SK-N-MC (cell line): Measurements from ENCODE around the gene TCERG1L.

ENCODE experiments used
- DNase-seq: peaks from one replicate; pipeline ENCODE4 v3.0.0-alpha.2; 2011; ENCODE audit warnings: low read depth, low spot score
- H3K27ac ChIP-seq: fragments of 200-600 bp; sonication (generic); 2 replicates; pipeline ENCODE4 v1.5.1; 2016; ENCODE audit warnings: mixed run types
- H3K36me3 ChIP-seq: fragments of 200-600 bp; sonication (generic); 2 replicates; pipeline ENCODE4 v1.6.1; 2017; ENCODE audit warnings: antibody characterized with exemption, low read length, mixed read lengths; ENCODE audit not compliant: insufficient read depth
- H3K4me3 ChIP-seq: fragments of 200-600 bp; sonication (generic); 2 replicates; pipeline ENCODE4 v1.5.1; 2016
- H3K9ac ChIP-seq: fragments of 200-600 bp; sonication (generic); 2 replicates; pipeline ENCODE4 v1.8.0; 2017; ENCODE audit warnings: mixed run types, mixed read lengths; ENCODE audit not compliant: insufficient read length
- H3K9me3 ChIP-seq: fragments of 200-600 bp; sonication (generic); 2 replicates; pipeline ENCODE4 v1.6.1; 2017; ENCODE audit warnings: low read depth, mild to moderate bottlenecking, antibody characterized with exemption, low read length, moderate library complexity, mixed read lengths
- EZH2 ChIP-seq: fragments of 200-600 bp; sonication (generic); IDR thresholded peaks from one replicate; pipeline ENCODE4 v1.6.1; 2017; ENCODE audit warnings: antibody characterized with exemption
- FOXP2 ChIP-seq: optimal IDR thresholded peaks from 2 replicates; pipeline ENCODE3; 2011; ENCODE audit warnings: mild to moderate bottlenecking, moderate library complexity; ENCODE audit not compliant: insufficient read depth; ENCODE audit errors: extremely low read length, control extremely low read depth
- POLR2AphosphoS5 ChIP-seq: IDR thresholded peaks from 2 replicates; pipeline ENCODE4 v1.6.1; 2012; ENCODE audit warnings: mild to moderate bottlenecking, low read depth, low read length, borderline replicate concordance

TCERG1L gene

DNA sequence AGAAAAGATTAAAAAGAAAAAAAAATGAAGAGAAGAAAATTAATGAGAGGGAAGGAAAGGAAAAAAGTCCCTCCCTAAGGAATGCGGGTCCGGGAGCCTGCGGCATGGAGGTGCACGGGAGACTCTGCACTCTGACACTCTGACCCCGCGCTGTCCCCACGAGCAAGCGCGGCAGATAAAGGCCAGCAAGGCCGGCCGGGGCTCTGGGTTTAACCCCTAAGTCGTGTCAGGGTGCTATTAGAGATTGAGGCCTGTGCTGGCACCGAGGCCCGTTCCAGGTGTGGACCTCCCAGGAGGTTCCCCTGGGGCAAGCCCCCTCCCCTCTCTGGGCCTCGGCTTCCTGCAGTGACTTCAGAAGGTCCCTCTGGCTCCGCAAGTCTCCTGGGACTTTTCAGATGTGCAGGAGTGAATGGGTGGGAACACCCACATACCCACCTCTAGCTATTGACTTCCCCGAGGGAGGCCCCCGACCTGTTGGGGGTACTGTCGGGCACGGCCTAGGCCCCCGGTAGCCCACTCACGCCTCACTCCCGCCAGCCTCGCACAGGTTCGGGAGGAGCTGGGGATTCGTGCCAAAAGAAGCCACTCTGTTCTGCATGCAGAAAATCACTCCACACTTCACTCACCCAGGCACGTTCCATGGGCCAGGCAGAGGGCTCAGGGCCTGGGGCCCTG is 164.1 kb downstream of the TCERG1L start:
- no peak overlapping the region for H3K27ac ChIP-seq
- no peak for TF ChIP-seq POLR2AphosphoS5
- TF ChIP-seq EZH2: no peak
- no peak for TF ChIP-seq FOXP2
- DNase-seq: no peak
- no peak overlapping the region for H3K4me3 ChIP-seq
- no peak overlapping the region for H3K9ac ChIP-seq
- no peaks in the 10 kb centered on the region for H3K9me3 ChIP-seq
- H3K36me3 ChIP-seq: no peaks in the 10 kb centered on the region

GRCh38 chr10:131146790-131147189 is 164.7 kb downstream of the TCERG1L start:
- no peaks in the 10 kb centered on the region for H3K9me3 ChIP-seq
- H3K9ac ChIP-seq: no peak overlapping the region
- no peaks in the 10 kb centered on the region for H3K36me3 ChIP-seq
- no peak overlapping the region for H3K27ac ChIP-seq
- no peak for TF ChIP-seq EZH2
- TF ChIP-seq FOXP2: no peak
- TF ChIP-seq POLR2AphosphoS5: no peak
- H3K4me3 ChIP-seq: no peak overlapping the region
- DNase-seq: no peak

DNA sequence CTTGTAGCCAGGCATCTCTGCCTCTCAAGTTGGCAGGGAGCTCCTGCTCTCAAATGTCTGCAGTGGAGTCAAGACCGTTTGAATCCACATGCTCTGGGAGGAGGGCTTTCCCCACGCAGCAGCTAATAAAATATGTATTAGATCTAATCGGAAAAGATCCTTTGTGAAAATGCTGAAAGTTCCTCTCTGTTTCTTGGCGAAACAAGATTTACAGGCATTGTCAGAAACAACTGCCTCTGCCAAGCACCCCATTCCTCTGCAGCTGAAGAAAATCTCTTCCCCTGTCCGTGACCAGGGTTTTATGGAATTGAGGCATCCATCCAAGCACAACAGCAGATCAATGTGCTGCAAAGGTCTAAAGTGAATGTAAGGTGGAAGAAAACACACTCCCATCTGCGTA is 165.8 kb downstream of the TCERG1L start:
- TF ChIP-seq EZH2 (no peak), POLR2AphosphoS5 (no peak), FOXP2 (no peak)
- Histone ChIP-seq H3K36me3 (no peaks in the 10 kb centered on the region), H3K9me3 (no peaks in the 10 kb centered on the region), H3K9ac (no peak overlapping the region), H3K27ac (no peak overlapping the region), H3K4me3 (no peak overlapping the region)
- DNase-seq: no peak

- no peak overlapping the region for H3K9ac ChIP-seq
- H3K4me3 ChIP-seq: no peak overlapping the region
- no peaks in the 10 kb centered on the region for H3K9me3 ChIP-seq
- DNase-seq: no peak
- TF ChIP-seq FOXP2 (no peak), POLR2AphosphoS5 (no peak), EZH2 (no peak)
- no peak overlapping the region for H3K27ac ChIP-seq
- H3K36me3 ChIP-seq: no peaks in the 10 kb centered on the region
Measured at GRCh38 chr10:131144711-131145375, 166.7 kb downstream of the TCERG1L start.

DNA sequence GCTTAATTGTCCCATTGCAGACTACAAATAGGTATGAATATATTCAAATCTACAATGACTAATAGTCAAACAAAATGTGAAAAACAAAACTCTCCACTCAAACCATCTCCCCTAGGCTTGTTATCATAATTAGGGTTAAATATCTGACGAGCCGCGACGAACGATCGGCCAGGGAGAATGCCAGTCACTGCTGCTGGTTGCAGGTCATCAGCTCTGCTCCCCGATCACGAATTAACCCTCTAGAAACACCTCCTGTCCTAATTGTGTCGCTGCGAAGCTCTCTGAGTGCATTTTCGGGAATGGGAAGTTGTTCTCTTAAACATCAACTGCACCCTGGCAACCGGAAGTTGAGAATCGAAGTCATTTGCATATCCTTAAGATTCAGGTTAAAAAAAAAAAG is 167.3 kb downstream of the TCERG1L start:
- H3K9me3 ChIP-seq: no peaks in the 10 kb centered on the region
- no peaks in the 10 kb centered on the region for H3K36me3 ChIP-seq
- no peak overlapping the region for H3K4me3 ChIP-seq
- TF ChIP-seq POLR2AphosphoS5 (no peak), FOXP2 (no peak), EZH2 (no peak)
- no peak overlapping the region for H3K9ac ChIP-seq
- DNase-seq: no peak
- no peak overlapping the region for H3K27ac ChIP-seq

DNA sequence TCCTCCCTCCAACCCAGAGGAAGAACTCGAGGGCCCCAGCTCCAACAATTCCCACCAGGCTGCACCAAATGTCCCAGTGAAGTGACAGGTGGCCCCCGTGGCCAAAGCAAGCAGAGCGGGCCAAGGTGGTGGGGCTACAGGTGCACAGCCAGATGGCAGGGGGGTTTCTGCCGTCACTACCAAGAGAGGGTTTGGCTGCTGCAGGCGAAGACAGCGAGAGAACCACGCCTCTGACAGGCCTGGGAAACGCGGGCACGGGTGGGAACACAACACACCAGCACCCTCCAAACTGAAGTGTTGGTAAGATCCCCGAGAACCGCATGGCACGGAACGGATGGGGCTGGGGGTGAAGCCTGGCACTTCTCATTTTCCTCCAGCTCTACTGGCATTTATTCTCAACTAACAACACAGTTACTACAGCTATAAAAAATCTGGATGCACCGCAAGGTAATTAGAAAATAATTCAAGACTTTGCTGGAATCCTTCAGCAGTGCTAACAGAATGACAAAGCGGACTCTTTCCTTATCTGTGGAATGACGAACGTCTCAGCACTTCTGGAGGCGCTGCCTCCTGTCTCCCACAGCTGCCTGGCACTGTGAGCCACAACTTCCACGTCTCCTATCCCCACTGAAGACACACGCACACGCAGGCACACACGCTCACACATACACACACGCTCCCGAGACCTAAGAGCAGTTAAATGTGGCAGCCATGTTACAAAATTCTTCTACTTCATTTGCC is 167.9 kb downstream of the TCERG1L start:
- no peak for DNase-seq
- TF ChIP-seq FOXP2: no peak
- no peak for TF ChIP-seq EZH2
- no peak for TF ChIP-seq POLR2AphosphoS5
- H3K9me3 ChIP-seq: no peaks in the 10 kb centered on the region
- no peak overlapping the region for H3K27ac ChIP-seq
- no peak overlapping the region for H3K9ac ChIP-seq
- H3K36me3 ChIP-seq: no peaks in the 10 kb centered on the region
- H3K4me3 ChIP-seq: no peak overlapping the region

GRCh38 chr10:131142517-131143380 is 168.8 kb downstream of the TCERG1L start:
- DNase-seq: no peak
- Histone ChIP-seq H3K9me3 (no peaks in the 10 kb centered on the region), H3K27ac (no peak overlapping the region)

More at GRCh38 chr10:131142517-131143380, 168.8 kb downstream of the TCERG1L start:
- Histone ChIP-seq H3K36me3 (no peaks in the 10 kb centered on the region), H3K4me3 (no peak overlapping the region), H3K9ac (no peak overlapping the region)
- TF ChIP-seq POLR2AphosphoS5: no peak
- TF ChIP-seq EZH2: no peak
- TF ChIP-seq FOXP2: no peak
